Retinal pigment epithelial cell (primary cell): ENCODE results near the gene DHRS3.
A peak's percentile ranks its signal among the peaks of the same experiment; 100 is the strongest.

ENCODE experiments used
- DNase-seq: peaks from one replicate; pipeline ENCODE4 v3.0.0-alpha.2; 2010; ENCODE audit warnings: low read depth
- H3K4me3 ChIP-seq: 2 replicates; pipeline ENCODE4 v1.5.1; 2011; ENCODE audit warnings: mild to moderate bottlenecking, low read length, control low read depth, moderate library complexity
- TF ChIP-seq, protein P1 (sequence below): conservative IDR thresholded peaks from 2 replicates; pipeline ENCODE4 v1.5.1; 2011; ENCODE audit warnings: low read depth, low read length, control low read depth, inconsistent platforms

Gene DHRS3

DNA sequence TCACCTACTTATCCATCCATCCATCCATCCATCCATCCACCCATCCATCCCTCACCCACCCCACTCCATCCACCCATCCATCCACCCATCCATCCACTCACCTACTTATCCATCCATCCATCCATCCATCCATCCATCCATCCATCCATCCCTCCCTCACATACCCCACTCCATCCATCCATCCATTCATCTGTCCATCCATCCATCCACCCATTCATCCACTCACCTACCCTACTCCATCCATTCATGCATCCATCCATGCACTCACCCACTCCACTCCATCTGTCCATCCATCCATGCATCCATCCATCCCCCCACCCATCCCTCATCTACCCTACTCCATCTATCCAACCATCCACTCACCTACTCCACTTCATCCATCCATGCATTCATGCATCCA, 34.5 kb downstream of the DHRS3 start:
- no peak for DNase-seq
- no peak overlapping the region for H3K4me3 ChIP-seq
- TF ChIP-seq, protein P1, sequence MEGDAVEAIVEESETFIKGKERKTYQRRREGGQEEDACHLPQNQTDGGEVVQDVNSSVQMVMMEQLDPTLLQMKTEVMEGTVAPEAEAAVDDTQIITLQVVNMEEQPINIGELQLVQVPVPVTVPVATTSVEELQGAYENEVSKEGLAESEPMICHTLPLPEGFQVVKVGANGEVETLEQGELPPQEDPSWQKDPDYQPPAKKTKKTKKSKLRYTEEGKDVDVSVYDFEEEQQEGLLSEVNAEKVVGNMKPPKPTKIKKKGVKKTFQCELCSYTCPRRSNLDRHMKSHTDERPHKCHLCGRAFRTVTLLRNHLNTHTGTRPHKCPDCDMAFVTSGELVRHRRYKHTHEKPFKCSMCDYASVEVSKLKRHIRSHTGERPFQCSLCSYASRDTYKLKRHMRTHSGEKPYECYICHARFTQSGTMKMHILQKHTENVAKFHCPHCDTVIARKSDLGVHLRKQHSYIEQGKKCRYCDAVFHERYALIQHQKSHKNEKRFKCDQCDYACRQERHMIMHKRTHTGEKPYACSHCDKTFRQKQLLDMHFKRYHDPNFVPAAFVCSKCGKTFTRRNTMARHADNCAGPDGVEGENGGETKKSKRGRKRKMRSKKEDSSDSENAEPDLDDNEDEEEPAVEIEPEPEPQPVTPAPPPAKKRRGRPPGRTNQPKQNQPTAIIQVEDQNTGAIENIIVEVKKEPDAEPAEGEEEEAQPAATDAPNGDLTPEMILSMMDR, result no peak

- DNase-seq, result no peak
- TF ChIP-seq, protein P1, result no peak
- no peak overlapping the region for H3K4me3 ChIP-seq
Observed at GRCh38 chr1:12582649-12583048, 35.4 kb downstream of the DHRS3 start.

DNA sequence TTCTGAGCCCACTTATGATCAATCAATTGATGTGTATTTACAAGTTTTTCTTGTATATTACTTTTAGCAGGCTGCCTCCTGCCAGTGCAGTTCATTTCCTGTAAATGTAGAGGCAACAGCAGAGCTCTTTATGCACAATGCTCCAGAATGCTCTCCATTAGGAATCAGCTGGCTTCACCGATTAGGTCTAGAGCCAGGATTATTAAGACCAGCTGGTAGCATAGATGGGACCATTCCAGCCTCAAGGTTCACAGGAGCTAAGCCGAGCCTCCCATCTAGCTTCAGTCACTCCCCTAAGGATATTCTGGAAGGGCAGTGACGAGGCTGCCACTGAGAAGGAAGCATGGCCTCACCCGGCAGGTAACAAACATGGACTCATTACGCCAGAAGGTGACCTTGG, 36.8 kb downstream of the DHRS3 start:
- no peak for DNase-seq
- TF ChIP-seq, protein P1, result no peak
- H3K4me3 ChIP-seq, result no peak overlapping the region

DNA sequence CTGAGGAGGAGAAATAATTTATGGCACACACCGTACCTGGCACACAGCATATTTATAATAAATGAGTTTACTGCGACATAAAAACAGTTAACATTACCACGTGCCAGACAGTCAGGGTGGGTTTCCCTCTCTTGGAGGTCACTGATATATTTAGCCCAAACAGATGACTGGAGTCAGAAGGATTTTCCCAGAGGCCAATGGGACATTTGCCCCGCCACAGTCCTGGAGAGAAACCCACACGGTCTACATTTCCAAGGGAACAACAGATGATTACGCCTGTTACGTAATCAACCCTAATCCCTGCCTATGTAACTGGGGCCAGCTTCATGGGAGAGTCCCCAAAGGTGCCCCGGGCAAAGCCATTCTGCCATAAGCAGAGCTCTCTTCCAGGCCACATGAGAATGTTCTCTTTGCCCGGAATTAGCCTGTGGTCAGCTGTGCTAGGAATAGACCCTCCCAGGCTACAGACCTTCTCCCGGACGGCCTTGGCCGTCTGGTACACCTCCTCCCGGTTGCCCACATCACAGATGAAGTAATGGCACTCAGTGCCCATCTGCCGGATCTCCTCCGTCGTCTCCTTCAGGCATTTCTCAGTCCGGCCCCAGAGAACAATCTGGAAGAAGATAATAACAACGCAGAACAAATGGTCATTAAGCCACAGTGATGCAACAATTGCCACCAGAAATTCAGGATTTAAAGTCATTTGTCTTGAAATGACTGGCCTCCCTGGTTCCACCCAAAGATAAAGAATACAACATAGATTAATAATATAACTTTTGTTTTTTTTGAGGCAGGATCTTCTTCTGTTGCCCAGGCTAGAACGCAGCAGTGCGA, 37.7 kb downstream of the DHRS3 start:
- TF ChIP-seq, protein P1, result no peak
- peak; percentile 93 for DNase-seq
- H3K4me3 ChIP-seq, result no peak overlapping the region

DNA sequence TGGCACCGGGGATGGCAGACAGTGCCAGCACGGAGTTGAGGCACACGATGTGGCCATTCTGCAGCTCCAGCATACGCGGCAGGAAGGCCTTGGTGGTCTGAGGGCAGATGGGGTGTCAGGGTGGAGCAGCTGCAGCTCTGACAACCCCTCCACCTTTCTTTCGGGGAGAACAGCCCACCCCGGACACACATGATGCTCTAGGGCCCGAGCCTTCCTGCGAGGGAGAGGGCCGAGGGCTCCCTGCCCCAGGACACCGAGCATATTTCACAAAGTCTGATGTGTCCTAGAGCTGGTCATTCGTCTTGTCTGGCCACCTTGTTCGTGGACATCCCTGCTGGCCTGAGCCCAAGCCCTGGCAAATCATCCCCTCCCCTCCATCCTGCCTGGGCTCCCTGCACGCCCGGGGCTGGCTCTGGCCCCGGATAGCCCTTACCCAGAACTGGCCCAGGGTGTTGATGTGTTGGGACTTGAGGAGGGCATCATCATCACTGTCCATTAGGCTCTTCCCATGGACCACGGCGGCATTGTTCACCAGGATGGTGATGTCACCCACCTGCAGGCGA, 39.1 kb downstream of the DHRS3 start:
- H3K4me3 ChIP-seq, result no peak overlapping the region
- no peak for DNase-seq
- TF ChIP-seq, protein P1, result no peak

GRCh38 chr1:12577020-12577419, 41.0 kb downstream of the DHRS3 start:
- no peak for DNase-seq
- TF ChIP-seq, protein P1, result no peak
- H3K4me3 ChIP-seq, result no peak overlapping the region

- no peak for DNase-seq
- no peak overlapping the region for H3K4me3 ChIP-seq
- TF ChIP-seq, protein P1, result no peak
Observed at GRCh38 chr1:12574757-12575139, 43.3 kb downstream of the DHRS3 start.
